Kidney (tissue), 14 donors: ENCODE data around the gene ACOT12. TPM values are rescaled to one million over a fixed set of nuclear protein-coding genes. Genes with fewer than 3 reads are reported as not detected.

Experiments
- DNase-seq, 5 donors: peaks; one replicate each; pipeline ENCODE4 v3.0.0-alpha.2; 2013 to 2020
- FAIRE-seq: peaks from 2 replicates; lab custom pipeline; 2012; peaks lifted over from hg19 to GRCh38; lab: Jason Lieb, UNC
- H3K27ac ChIP-seq, 2 donors: one replicate each; pipeline ENCODE4 v1.7.0; 2013; ENCODE audit warnings: low read depth in 2 of 2, low read length in 2 of 2, inconsistent platforms in 1 of 2
- H3K27me3 ChIP-seq: one replicate; pipeline ENCODE4 v1.7.1; 2013; ENCODE audit warnings: low read length, inconsistent platforms; ENCODE audit not compliant: control insufficient read depth, insufficient read depth
- H3K36me3 ChIP-seq, 3 donors: one replicate each; pipeline versions ENCODE4 v1.7.0 to v1.7.1; 2013; ENCODE audit warnings: low read length in 3 of 3, control low read depth in 1 of 3, inconsistent platforms in 1 of 3; ENCODE audit not compliant: insufficient read depth in 3 of 3, control insufficient read depth in 2 of 3
- H3K4me1 ChIP-seq, 3 donors: one replicate each; pipeline versions ENCODE4 v1.7.0 to v1.7.1; 2013; ENCODE audit warnings: low read length in 3 of 3, inconsistent platforms in 1 of 3, low read depth in 1 of 3; ENCODE audit not compliant: control insufficient read depth in 2 of 3, insufficient read depth in 2 of 3
- H3K4me3 ChIP-seq, 3 donors: one replicate each; pipeline versions ENCODE4 v1.7.0 to v1.8.1; 2013; ENCODE audit warnings: low read length in 3 of 3, control low read depth in 1 of 3, inconsistent platforms in 1 of 3
- H3K9ac ChIP-seq, 3 donors: one replicate each; pipeline versions ENCODE4 v1.7.0 to v1.7.1; 2013; ENCODE audit warnings: low read length in 3 of 3, control low read depth in 1 of 3, inconsistent platforms in 1 of 3
- H3K9me3 ChIP-seq, 3 donors: one replicate each; pipeline versions ENCODE4 v1.7.0 to v1.7.1; 2013; ENCODE audit warnings: low read length in 3 of 3, control low read depth in 1 of 3, inconsistent platforms in 1 of 3; ENCODE audit not compliant: control insufficient read depth in 2 of 3, insufficient read depth in 1 of 3
- CTCF ChIP-seq: IDR thresholded peaks from 3 replicates; pipeline ENCODE4 v1.5.1; 2012; ENCODE audit warnings: mild to moderate bottlenecking, moderate library complexity, borderline replicate concordance; ENCODE audit not compliant: insufficient read depth; ENCODE audit errors: extremely low read depth
- intact Hi-C: fragments of 100-400 bp; cut with DNase I; formaldehyde crosslinking; loops from one replicate; pipeline ENCODE4 v1.11.1; 2022
- polyA plus RNA-seq: library from polyadenylated mRNA; stranded (reverse); fragments of 350-450 nt; fragmentation: Illumina TruSeq; extraction: RNeasy Lipid Tissue Mini Kit (QIAGEN cat#74804); gene quantifications from one replicate; pipeline ENCODE4 v1.2.3, GENCODE V29; 2014; ENCODE audit warnings: low read depth, low replicate concordance; ENCODE audit not compliant: insufficient read depth
- total RNA-seq: library from RNA; stranded (reverse); fragmentation: NEBNext Ultra II Directional; extraction: Animal tissue kit (Norgen Biotek cat#: 25700); gene quantifications from one replicate; pipeline ENCODE4 v1.2.1, GENCODE V29; 2021
- donor health status: control.
- donor health status: control.
- donor health status: control.
- donor health status: control.
- donor health status: control.
- donor health status: DM: yes; HTN: yes; CAD: no.
- donor health status: Normal renal cell carcinoma (clear cell type).

Gene ACOT12
- total and polyA plus RNA-seq, 2 donors from 2014 or later, result 2.2 TPM; not detected in 1

GRCh38 chr5:81393430-81393782 is 528 bp downstream of the ACOT12 start:
- FAIRE-seq (no peak), DNase-seq (no peak)
- Histone ChIP-seq H3K27ac (no peak overlapping the region), H3K4me3 (peak overlapping the region in 2 of 3 donors; percentile 46 to 59), H3K27me3 (no peaks in the 10 kb centered on the region), H3K36me3 (no peaks in the 10 kb centered on the region), H3K4me1 (no peaks in the 10 kb centered on the region), H3K9ac (no peak overlapping the region), H3K9me3 (no peaks in the 10 kb centered on the region)
- intact Hi-C loops, result no loop called here
- TF ChIP-seq CTCF, result no peak

GRCh38 chr5:81389025-81389424 is 4.9 kb downstream of the ACOT12 start:
- no peak for FAIRE-seq
- H3K4me1 ChIP-seq, result no peaks in the 10 kb centered on the region
- H3K27ac ChIP-seq, result no peak overlapping the region
- H3K4me3 ChIP-seq, result no peak overlapping the region
- intact Hi-C loops, result no loop called here
- no peaks in the 10 kb centered on the region for H3K36me3 ChIP-seq
- no peak for TF ChIP-seq CTCF
- no peaks in the 10 kb centered on the region for H3K27me3 ChIP-seq
- DNase-seq, result no peak
- H3K9me3 ChIP-seq, result no peaks in the 10 kb centered on the region
- H3K9ac ChIP-seq, result no peak overlapping the region

- no peak for TF ChIP-seq CTCF
- no peak for FAIRE-seq
- no peaks in the 10 kb centered on the region for H3K36me3 ChIP-seq
- DNase-seq, result no peak
- H3K9ac ChIP-seq, result no peak overlapping the region
- intact Hi-C loops, result no loop called here
- no peaks in the 10 kb centered on the region for H3K4me1 ChIP-seq
- H3K27ac ChIP-seq, result no peak overlapping the region
- no peaks in the 10 kb centered on the region for H3K9me3 ChIP-seq
- H3K27me3 ChIP-seq, result no peaks in the 10 kb centered on the region
- no peak overlapping the region for H3K4me3 ChIP-seq
These were observed 5.8 kb downstream of the ACOT12 start for GRCh38 chr5:81388169-81388568.

GRCh38 chr5:81383867-81384266 is 10.1 kb downstream of the ACOT12 start:
- no peak overlapping the region for H3K9ac ChIP-seq
- no peak for TF ChIP-seq CTCF
- no peak overlapping the region for H3K27ac ChIP-seq
- H3K4me1 ChIP-seq, result no peaks in the 10 kb centered on the region
- intact Hi-C loops, result no loop called here
- no peak for FAIRE-seq
- H3K9me3 ChIP-seq, result no peaks in the 10 kb centered on the region
- H3K27me3 ChIP-seq, result no peaks in the 10 kb centered on the region
- no peak overlapping the region for H3K4me3 ChIP-seq
- no peak for DNase-seq
- no peaks in the 10 kb centered on the region for H3K36me3 ChIP-seq
